UCSD-AML1 (cell line): ENCODE results near the gene RGS16.
A peak's percentile ranks its signal among the peaks of the same experiment; 100 is the strongest.

Source experiments
- DNase-seq: peaks from one replicate; lab custom pipeline; 2025; ENCODE audit not compliant: unreplicated experiment; lab: John Stamatoyannopoulos, UW

Gene RGS16

GRCh38 chr1:182610606-182611194 is 6.5 kb upstream of the RGS16 start:
- no peak for DNase-seq

GRCh38 chr1:182608845-182609610 is 4.8 kb upstream of the RGS16 start:
- no peak for DNase-seq

DNA sequence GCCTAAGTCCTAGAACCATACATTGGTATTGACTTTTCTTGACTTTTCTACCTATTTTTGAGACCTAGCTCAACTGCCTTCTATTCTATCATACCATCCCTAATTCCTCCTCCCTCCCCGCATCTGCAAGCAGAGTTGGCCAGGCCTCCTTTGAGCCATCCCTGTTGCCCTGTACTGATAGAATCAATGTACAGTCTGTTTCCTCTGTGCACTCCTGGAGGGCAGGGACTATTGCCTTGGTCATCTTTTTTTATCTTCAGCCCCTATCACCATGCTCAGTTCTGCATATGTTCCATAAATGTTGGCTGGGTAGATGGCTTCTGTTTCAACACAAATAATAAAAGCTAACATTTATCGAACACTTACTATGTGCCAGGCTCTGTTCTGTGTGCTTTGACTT is 4.0 kb upstream of the RGS16 start:
- DNase-seq, result no peak

DNA sequence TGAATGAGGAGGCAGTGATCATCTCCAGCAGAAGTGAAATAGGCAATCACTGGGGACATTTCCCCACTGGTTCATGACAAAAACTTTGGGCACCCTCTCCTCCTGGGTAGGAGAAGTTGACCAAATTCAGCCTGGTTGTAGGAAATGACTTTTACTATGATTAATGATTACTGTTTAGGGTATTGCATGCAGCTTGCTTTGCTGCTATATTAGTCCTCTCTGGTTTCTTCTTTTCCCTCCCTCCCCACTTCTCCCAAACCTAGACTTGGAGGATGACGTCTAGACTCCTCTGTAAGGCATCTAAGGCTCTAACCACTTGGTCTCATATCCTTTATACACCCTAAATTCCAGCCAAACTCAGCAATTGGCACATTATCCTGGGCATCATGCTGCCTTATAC is 3.4 kb upstream of the RGS16 start:
- DNase-seq, result no peak

DNA sequence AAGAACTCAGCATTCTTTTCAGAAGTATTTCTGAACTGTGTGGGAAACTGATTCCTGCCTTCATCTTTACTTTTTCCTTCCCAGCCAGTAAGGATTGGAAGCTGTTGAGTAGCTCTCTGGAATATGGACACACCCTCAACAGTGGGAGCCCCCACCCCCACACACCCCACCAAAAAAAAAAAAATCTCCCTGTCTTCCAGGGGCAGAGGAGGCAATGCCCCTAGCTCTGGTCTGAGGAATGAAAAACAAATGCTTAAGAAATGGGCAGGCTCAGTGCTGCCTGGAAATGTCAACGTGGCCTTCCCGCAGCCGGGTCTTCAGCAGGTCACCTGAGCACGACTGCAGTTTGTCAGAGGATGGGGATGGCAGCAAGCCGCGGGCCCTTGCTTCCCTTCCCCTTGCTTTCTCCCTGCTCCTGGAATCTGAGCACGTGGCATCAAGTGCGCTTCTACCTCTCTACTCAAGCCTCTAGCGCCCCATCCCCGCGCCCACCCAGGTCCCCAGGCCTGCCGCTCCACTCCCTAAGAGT is 479 bp downstream of the RGS16 start:
- DNase-seq, result no peak

DNA sequence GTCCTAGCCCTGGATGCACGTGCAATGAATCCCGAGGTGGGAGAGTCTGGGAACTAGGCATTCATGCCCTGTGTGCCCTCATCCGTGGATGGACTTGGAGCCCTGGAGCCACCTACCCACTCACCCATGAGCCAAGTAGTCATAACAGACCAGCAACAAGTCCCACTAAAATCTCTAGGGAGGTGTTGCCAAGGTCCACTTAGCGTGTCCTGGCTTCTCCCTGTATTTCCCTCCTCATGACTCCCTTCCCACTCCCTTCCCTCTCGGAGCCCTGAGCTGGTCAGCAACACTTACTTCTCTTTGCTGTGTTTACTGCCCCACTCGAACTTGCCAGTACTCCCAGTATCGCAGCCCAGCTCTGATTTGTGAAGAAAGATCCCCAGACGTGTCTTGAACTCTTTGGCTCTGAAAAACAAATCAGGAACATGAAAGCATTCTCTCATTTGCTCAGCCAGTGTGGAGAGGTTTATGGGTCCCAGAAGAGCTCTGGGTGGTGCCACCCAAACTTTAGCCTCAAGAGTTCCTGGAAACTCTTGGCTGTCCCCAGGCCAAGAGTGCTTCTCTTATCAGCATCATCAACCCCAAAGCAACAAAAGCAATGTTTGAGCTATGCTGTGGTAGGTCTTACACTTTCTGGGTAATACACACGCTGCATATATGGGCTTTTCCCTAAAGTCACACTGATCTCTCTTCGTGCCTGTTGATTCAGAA is 1.1 kb downstream of the RGS16 start:
- no peak for DNase-seq

- no peak for DNase-seq
These were observed 2.3 kb downstream of the RGS16 start for GRCh38 chr1:182601913-182602312.

DNA sequence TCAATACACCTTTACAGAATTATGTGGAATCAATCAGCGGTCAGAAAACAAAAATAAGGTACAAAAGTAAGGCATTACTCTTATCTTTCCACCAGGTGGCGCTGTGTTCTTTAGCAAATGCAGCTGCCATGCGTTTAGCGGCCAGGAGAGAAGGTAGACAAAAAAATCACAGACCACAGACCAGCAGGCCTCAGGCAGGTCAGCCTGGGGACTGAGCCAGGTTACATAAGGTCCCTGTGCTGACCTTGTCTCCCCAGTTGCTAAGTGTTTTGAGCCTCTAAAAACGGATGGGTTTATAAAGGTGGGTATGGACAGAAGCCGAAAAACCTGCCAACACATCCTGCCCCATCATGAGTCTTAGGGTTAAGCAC is 2.8 kb downstream of the RGS16 start:
- peak; percentile 43 for DNase-seq

DNA sequence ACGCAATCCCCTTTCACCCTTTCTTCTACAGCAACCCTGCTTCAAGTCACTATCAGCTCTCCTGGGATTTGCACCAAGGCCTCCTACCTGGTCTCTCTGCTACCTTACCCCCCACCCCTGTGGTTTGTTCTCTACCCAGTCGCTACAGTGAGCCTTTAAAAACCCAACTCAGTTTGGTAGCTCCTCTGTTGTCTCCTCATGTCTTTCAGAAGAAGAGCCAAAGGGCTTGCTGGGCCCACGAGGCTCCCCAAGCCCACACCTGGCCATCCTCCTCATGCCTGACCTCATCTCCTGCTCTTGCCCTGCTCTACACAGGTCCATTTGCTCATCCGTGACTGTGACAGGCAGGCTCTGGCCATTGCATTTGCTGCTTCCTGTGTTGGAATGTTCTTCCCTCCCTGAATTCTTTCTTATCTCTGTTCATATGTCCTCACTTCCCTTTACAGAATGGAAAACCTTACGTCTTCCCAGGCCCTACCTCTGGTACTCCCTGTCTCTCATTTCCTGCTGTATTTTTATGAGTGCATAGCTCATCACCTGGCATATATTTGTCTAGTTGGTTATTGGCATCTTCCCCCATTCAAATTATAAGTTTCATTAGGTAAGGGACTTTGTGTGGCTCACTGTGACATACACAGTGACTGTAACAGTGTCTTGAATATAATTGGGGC is 3.3 kb downstream of the RGS16 start:
- DNase-seq, result no peak

DNA sequence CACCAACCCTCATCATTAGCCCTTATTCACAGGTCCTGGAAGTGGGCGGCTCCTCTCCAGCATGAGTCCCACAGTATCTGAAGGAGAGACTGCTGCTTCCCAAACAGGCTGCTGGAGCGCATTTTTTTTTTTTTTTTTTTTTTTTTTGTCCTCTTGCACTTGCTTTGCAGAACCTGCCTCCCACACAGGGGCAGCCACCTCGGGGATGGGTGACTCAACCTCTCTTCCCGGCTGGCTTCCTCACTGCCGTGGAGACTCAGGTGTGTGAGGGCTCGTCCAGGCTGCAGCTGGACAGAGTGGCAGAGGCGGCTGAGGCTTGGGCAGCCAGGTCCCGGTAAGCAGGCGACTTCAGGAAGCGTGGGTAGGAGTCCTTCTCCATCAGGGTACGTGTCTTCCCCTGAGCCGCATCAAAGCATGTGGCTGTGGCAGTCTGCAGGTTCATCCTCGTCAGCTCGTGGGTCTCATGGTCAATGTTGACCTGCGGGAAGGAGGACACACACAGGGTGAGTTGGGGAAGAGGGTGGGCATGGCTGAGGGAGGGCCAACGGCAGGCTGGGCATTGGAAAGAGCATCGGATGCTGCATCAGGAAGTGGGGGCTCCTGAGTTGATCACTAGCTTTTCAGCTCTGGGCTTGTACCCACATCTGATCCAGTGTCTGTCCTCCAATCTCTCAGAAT is 4.0 kb downstream of the RGS16 start:
- DNase-seq, result no peak

GRCh38 chr1:182599339-182599738 is 4.8 kb downstream of the RGS16 start:
- peak; percentile 41 for DNase-seq

GRCh38 chr1:182598296-182598695 is 5.9 kb downstream of the RGS16 start:
- no peak for DNase-seq

- no peak for DNase-seq
These were observed 7.3 kb downstream of the RGS16 start for GRCh38 chr1:182596934-182597333.

- DNase-seq, result peak; percentile 59
These were observed 8.4 kb downstream of the RGS16 start for GRCh38 chr1:182595641-182596240.

GRCh38 chr1:182589931-182590330 is 14.3 kb downstream of the RGS16 start:
- no peak for DNase-seq

GRCh38 chr1:182589520-182589919 is 14.7 kb downstream of the RGS16 start:
- no peak for DNase-seq

GRCh38 chr1:182588500-182589396 is 15.4 kb downstream of the RGS16 start, which contains the start of gene RNASEL:
Gene RNASEL (minus strand): TSS chr1:182589256. CDS start chr1:182586806, 2,450 bp downstream.
- DNase-seq, result peak; percentile 67

- DNase-seq, result no peak
These were observed 16.3 kb downstream of the RGS16 start for GRCh38 chr1:182587666-182588499.
